SK-N-SH (cell line): ENCODE measurements around the gene FKBP5. TPM values are rescaled to one million over a fixed set of nuclear protein-coding genes. Genes with fewer than 3 reads are reported as not detected.

ENCODE experiments used
- CTCF ChIA-PET: fragments of 300-600, 350-600 bp; formaldehyde crosslinking; extraction: SDS; loops from one replicate; lab custom pipeline; 2021; lab: Yijun Ruan, JAX
- POLR2A ChIA-PET: fragments of 350-600 bp; sonication (Branson Sonifier 250); formaldehyde crosslinking; extraction: SDS; loops from one replicate; lab custom pipeline; 2020; ENCODE audit warnings: antibody characterized with exemption, inconsistent platforms; lab: Yijun Ruan, JAX
- DNase-seq: peaks from one replicate; pipeline ENCODE4 v3.0.0; 2012
- H2AFZ ChIP-seq: fragments of 200-600 bp; sonication (generic); 2 replicates; pipeline ENCODE4 v1.8.1; 2016; ENCODE audit warnings: antibody characterized with exemption, mild to moderate bottlenecking, low read depth
- H3F3A ChIP-seq: fragments of 200-600 bp; sonication (generic); replicated peaks from 2 replicates; pipeline ENCODE3; 2016; ENCODE audit warnings: antibody characterized with exemption, mild to moderate bottlenecking; ENCODE audit not compliant: insufficient read depth
- H3K27ac ChIP-seq, 2 experiments: fragments of 200-500 bp in 1 of 2; fragments of 200-600 bp in 1 of 2; sonication (Bioruptor generic) in 1 of 2; sonication (generic), shearing (Covaris generic) in 1 of 2; 2 replicates each; pipeline versions ENCODE4 v1.5.1 to v1.6.1; 2014 to 2016; ENCODE audit warnings: low read depth in 2 of 2, inconsistent platforms in 1 of 2, low read length in 1 of 2, mild to moderate bottlenecking in 1 of 2, mixed read lengths in 1 of 2
- H3K27me3 ChIP-seq: fragments of 200-600 bp; sonication (generic), shearing (Covaris generic); 2 replicates; pipeline ENCODE4 v1.6.1; 2016; ENCODE audit warnings: mixed run types; ENCODE audit not compliant: insufficient read depth
- H3K36me3 ChIP-seq, 2 experiments: fragments of 200-500 bp in 1 of 2; fragments of 200-600 bp in 1 of 2; sonication (Bioruptor generic) in 1 of 2; sonication (generic) in 1 of 2; replicated peaks in 1 of 2; 2 replicates each; pipeline versions ENCODE3 to v1.5.1; 2014 to 2016; ENCODE audit warnings: low read length in 1 of 2, mild to moderate bottlenecking in 1 of 2; ENCODE audit not compliant: insufficient read depth in 2 of 2, control insufficient read depth in 1 of 2
- H3K4me1 ChIP-seq, 2 experiments: fragments of 200-500 bp in 1 of 2; fragments of 200-600 bp in 1 of 2; sonication (Bioruptor generic) in 1 of 2; sonication (generic), shearing (Covaris generic) in 1 of 2; 2 replicates each; pipeline versions ENCODE4 v1.5.1 to v1.6.1; 2014 to 2016; ENCODE audit warnings: low read depth in 1 of 2, low read length in 1 of 2, mixed run types in 1 of 2; ENCODE audit not compliant: insufficient read depth in 2 of 2, control insufficient read depth in 1 of 2
- H3K4me2 ChIP-seq: fragments of 200-600 bp; sonication (generic), shearing (Covaris generic); 2 replicates; pipeline ENCODE4 v1.6.1; 2017; ENCODE audit warnings: mixed run types
- H3K4me3 ChIP-seq, 2 experiments: fragments of 200-500 bp in 1 of 2; fragments of 200-600 bp in 1 of 2; sonication (Bioruptor generic) in 1 of 2; sonication (generic), shearing (Covaris generic) in 1 of 2; 2 replicates each; pipeline versions ENCODE4 v1.5.1 to v1.8.1; 2014 to 2016; ENCODE audit warnings: low read depth in 2 of 2, inconsistent platforms in 1 of 2, low read length in 1 of 2, mild to moderate bottlenecking in 1 of 2, mixed read lengths in 1 of 2, moderate library complexity in 1 of 2
- H3K79me2 ChIP-seq: fragments of 200-600 bp; sonication (generic); 2 replicates; pipeline ENCODE4 v1.8.1; 2017; ENCODE audit warnings: mild to moderate bottlenecking; ENCODE audit not compliant: insufficient read depth
- H3K9ac ChIP-seq: fragments of 200-600 bp; sonication (generic); 2 replicates; pipeline ENCODE4 v1.6.1; 2017; ENCODE audit warnings: mixed run types
- H3K9me2 ChIP-seq: fragments of 200-600 bp; sonication (generic); 2 replicates; pipeline ENCODE4 v1.6.1; 2017; ENCODE audit warnings: mixed run types
- H3K9me3 ChIP-seq: fragments of 200-600 bp; sonication (generic); 2 replicates; pipeline ENCODE4 v1.6.1; 2017; ENCODE audit warnings: mixed run types, mild to moderate bottlenecking, moderate library complexity
- H4K20me1 ChIP-seq: fragments of 200-600 bp; sonication (generic); 2 replicates; pipeline ENCODE4 v1.6.1; 2017; ENCODE audit warnings: mild to moderate bottlenecking, mixed run types; ENCODE audit not compliant: insufficient read depth
- CHD2 ChIP-seq: fragments of 150-350 bp; IDR thresholded peaks from 2 replicates; pipeline ENCODE4 v1.6.1; 2018; ENCODE audit warnings: low read length; ENCODE audit not compliant: partially characterized antibody
- EP300 ChIP-seq, 2 experiments: IDR thresholded peaks; 2 replicates each; pipeline versions ENCODE4 v1.4.0 to v1.6.1; 2012; ENCODE audit warnings: borderline replicate concordance in 1 of 2, low read depth in 1 of 2, low read length in 1 of 2
- EZH2phosphoT487 ChIP-seq: fragments of 200-600 bp; sonication (generic); IDR thresholded peaks from 2 replicates; pipeline ENCODE4 v1.6.1; 2017; ENCODE audit warnings: low read depth, mixed run types, mild to moderate bottlenecking, antibody characterized with exemption, moderate library complexity, borderline replicate concordance
- GABPA ChIP-seq: IDR thresholded peaks from 2 replicates; pipeline ENCODE4 v1.4.0; 2012; ENCODE audit warnings: low read depth, mild to moderate bottlenecking
- GATA2 ChIP-seq: sonication (generic); formaldehyde crosslinking; IDR thresholded peaks from 2 replicates; pipeline ENCODE4 v1.5.0; 2020; ENCODE audit warnings: mild to moderate bottlenecking, missing genetic modification reagents
- MEF2A ChIP-seq: IDR thresholded peaks from 2 replicates; pipeline ENCODE4 v1.4.0; 2012; ENCODE audit warnings: low read depth, borderline replicate concordance
- MXI1 ChIP-seq: IDR thresholded peaks from 2 replicates; pipeline ENCODE4 v1.6.1; 2012; ENCODE audit warnings: mild to moderate bottlenecking, low read depth, low read length, improper control_type of control experiment
- NRF1 ChIP-seq: IDR thresholded peaks from 2 replicates; pipeline ENCODE4 v1.6.1; 2012; ENCODE audit warnings: low read depth, mild to moderate bottlenecking, low read length
- RAD21 ChIP-seq: IDR thresholded peaks from 2 replicates; pipeline ENCODE4 v1.6.1; 2012; ENCODE audit warnings: mild to moderate bottlenecking, low read length
- RFX5 ChIP-seq: IDR thresholded peaks from 2 replicates; pipeline ENCODE4 v1.6.1; 2012; ENCODE audit warnings: mild to moderate bottlenecking, improper control_type of control experiment, low read length
- RXRA ChIP-seq: IDR thresholded peaks from 2 replicates; pipeline ENCODE4 v1.4.0; 2012; ENCODE audit warnings: low read depth, mild to moderate bottlenecking, borderline replicate concordance
- SIN3A ChIP-seq: IDR thresholded peaks from 2 replicates; pipeline ENCODE4 v1.6.1; 2012; ENCODE audit warnings: low read depth, mild to moderate bottlenecking, low read length, moderate library complexity, borderline replicate concordance
- SMC3 ChIP-seq: IDR thresholded peaks from 2 replicates; pipeline ENCODE4 v1.6.1; 2012; ENCODE audit warnings: low read depth, low read length, improper control_type of control experiment
- WGBS: methylation state at CpG from one replicate; pipeline ENCODE4 v1.1.6; 2017; ENCODE audit warnings: low lambda C conversion rate; 5-methylcytosine and 5-hydroxymethylcytosine counted together
- polyA plus RNA-seq, 3 experiments: library from polyadenylated mRNA; depleted of rRNA; stranded (reverse); fragments of >200 nt; gene quantifications; 2 replicates each; pipeline ENCODE4 v1.2.3, GENCODE V29; 2012
- TF ChIP-seq, protein P1 (sequence below): fragments of 150-350 bp; IDR thresholded peaks from 2 replicates; pipeline ENCODE4 v1.6.1; 2017; ENCODE audit warnings: antibody characterized with exemption, low read length, low read depth, borderline replicate concordance
- TF ChIP-seq, protein P2 (sequence below): IDR thresholded peaks from 2 replicates; pipeline ENCODE4 v1.4.0; 2012; ENCODE audit warnings: low read depth, borderline replicate concordance
- TF ChIP-seq, protein P3 (sequence below): fragments of 150-350 bp; IDR thresholded peaks from 2 replicates; pipeline ENCODE4 v1.6.1; 2016; ENCODE audit warnings: mild to moderate bottlenecking, low read depth, low read length

Gene FKBP5
- polyA plus RNA-seq, 1 of the 3 experiments (the other 2 are of a cell fraction): 5.1 TPM

DNA sequence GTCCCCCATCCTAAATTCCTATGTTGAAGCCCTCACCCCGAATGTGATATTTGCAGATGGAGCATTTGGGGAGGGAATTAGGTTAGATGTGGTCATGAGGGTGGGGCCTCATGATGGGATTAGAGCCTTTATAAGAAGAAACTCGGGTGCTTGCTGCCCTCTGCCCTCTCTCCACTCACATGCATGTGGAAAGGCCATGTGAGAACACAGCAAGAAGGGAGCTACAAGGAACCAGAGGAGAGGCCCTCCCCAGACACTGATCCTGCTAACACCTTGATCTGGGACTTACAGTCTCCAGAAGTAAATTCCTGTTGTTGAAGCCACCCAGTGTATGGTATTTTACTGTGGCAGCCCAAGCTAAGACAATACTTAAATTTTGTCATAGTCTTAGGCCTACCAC, 106.4 kb downstream of the FKBP5 start:
- ChIA-PET CTCF (interaction anchor here (0.6 to 16.4 kb wide), 8 partner anchors 14 to 153 kb away, joined by 3 to 271 read pairs (median 6); partner anchors contain the start of gene ARMC12), POLR2A (no interaction called here)
- Histone ChIP-seq H3K9me2 (no peaks in the 10 kb centered on the region), H3K27me3 (no peaks in the 10 kb centered on the region), H4K20me1 (no peaks in the 10 kb centered on the region), H3K4me2 (no peak overlapping the region), H3K9ac (no peak overlapping the region), H3K4me1 (peaks cover 4 to 13% of the 10 kb centered on the region in 2 experiments; a peak in 2 of 4 replicates), H3K4me3 (no peak overlapping the region), H3F3A (peaks cover 6% of the 10 kb centered on the region), H3K36me3 (no peaks in the 10 kb centered on the region), H3K79me2 (no peaks in the 10 kb centered on the region), H2AFZ (no peak overlapping the region), H3K27ac (no peak overlapping the region), H3K9me3 (no peaks in the 10 kb centered on the region)
- WGBS: 60% methylated on average over 2 of the region's 2 CpGs
- no peak for DNase-seq
- TF ChIP-seq RFX5: no peak
- no peak for TF ChIP-seq SMC3
- no peak for TF ChIP-seq NRF1
- TF ChIP-seq, protein P1, sequence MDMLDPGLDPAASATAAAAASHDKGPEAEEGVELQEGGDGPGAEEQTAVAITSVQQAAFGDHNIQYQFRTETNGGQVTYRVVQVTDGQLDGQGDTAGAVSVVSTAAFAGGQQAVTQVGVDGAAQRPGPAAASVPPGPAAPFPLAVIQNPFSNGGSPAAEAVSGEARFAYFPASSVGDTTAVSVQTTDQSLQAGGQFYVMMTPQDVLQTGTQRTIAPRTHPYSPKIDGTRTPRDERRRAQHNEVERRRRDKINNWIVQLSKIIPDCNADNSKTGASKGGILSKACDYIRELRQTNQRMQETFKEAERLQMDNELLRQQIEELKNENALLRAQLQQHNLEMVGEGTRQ: no peak
- TF ChIP-seq, protein P2, sequence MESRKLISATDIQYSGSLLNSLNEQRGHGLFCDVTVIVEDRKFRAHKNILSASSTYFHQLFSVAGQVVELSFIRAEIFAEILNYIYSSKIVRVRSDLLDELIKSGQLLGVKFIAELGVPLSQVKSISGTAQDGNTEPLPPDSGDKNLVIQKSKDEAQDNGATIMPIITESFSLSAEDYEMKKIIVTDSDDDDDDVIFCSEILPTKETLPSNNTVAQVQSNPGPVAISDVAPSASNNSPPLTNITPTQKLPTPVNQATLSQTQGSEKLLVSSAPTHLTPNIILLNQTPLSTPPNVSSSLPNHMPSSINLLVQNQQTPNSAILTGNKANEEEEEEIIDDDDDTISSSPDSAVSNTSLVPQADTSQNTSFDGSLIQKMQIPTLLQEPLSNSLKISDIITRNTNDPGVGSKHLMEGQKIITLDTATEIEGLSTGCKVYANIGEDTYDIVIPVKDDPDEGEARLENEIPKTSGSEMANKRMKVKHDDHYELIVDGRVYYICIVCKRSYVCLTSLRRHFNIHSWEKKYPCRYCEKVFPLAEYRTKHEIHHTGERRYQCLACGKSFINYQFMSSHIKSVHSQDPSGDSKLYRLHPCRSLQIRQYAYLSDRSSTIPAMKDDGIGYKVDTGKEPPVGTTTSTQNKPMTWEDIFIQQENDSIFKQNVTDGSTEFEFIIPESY: no peak
- TF ChIP-seq RAD21: no peak
- TF ChIP-seq MEF2A: no peak
- TF ChIP-seq, protein P3, sequence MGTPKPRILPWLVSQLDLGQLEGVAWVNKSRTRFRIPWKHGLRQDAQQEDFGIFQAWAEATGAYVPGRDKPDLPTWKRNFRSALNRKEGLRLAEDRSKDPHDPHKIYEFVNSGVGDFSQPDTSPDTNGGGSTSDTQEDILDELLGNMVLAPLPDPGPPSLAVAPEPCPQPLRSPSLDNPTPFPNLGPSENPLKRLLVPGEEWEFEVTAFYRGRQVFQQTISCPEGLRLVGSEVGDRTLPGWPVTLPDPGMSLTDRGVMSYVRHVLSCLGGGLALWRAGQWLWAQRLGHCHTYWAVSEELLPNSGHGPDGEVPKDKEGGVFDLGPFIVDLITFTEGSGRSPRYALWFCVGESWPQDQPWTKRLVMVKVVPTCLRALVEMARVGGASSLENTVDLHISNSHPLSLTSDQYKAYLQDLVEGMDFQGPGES: no peak
- no peak for TF ChIP-seq CHD2
- TF ChIP-seq GATA2 (CRISPR knock-in tag): no peak
- TF ChIP-seq SIN3A: no peak
- TF ChIP-seq RXRA: no peak
- no peak for TF ChIP-seq MXI1
- no peak for TF ChIP-seq EZH2phosphoT487
- no peak for TF ChIP-seq GABPA
- TF ChIP-seq EP300 (IDR thresholded peaks at IDR 0.05; ENCODE audit: borderline replicate concordance in 1 of 2, low read depth in 1 of 2, low read length in 1 of 2): no peak
